WERI-Rb-1 (cell line): ENCODE data around the gene TSGA10IP.

Experiments used
- DNase-seq: peaks from one replicate; pipeline ENCODE4 v3.0.0-alpha.2; 2020
- H3K27ac ChIP-seq: fragments of 250-450 bp; sonication (Bioruptor Pico); 2 replicates; pipeline ENCODE4 v1.5.1; 2020; ENCODE audit warnings: mild to moderate bottlenecking, moderate library complexity
- H3K27me3 ChIP-seq: fragments of 250-450 bp; sonication (Bioruptor Pico); 2 replicates; pipeline ENCODE4 v1.5.1; 2021; ENCODE audit warnings: mild to moderate bottlenecking, low read depth, moderate library complexity; ENCODE audit not compliant: insufficient read depth, severe bottlenecking
- H3K36me3 ChIP-seq: fragments of 250-450 bp; sonication (Bioruptor Pico); 2 replicates; pipeline ENCODE4 v1.5.1; 2020; ENCODE audit warnings: mild to moderate bottlenecking, moderate library complexity
- H3K4me3 ChIP-seq: 2 replicates; pipeline ENCODE4 v1.5.1; 2011; ENCODE audit warnings: low read depth, mild to moderate bottlenecking, control low read depth, low read length
- H3K9me3 ChIP-seq: fragments of 250-450 bp; sonication (Bioruptor Pico); 2 replicates; pipeline ENCODE4 v1.5.1; 2021; ENCODE audit warnings: mild to moderate bottlenecking, moderate library complexity; ENCODE audit not compliant: severe bottlenecking
- CTCF ChIP-seq: IDR thresholded peaks from 2 replicates; pipeline ENCODE4 v1.5.1; 2011; ENCODE audit warnings: low read depth, mild to moderate bottlenecking, control low read depth, inconsistent platforms, low read length

Gene TSGA10IP

GRCh38 chr11:65968600-65969482, 23.6 kb downstream of the TSGA10IP start:
- H3K36me3 ChIP-seq: peaks cover 67% of the 10 kb centered on the region
- no peak for DNase-seq

GRCh38 chr11:65972116-65972515, 26.8 kb downstream of the TSGA10IP start:
- no peak for DNase-seq
- peaks cover 44% of the 10 kb centered on the region for H3K36me3 ChIP-seq
- no peak overlapping the region for H3K4me3 ChIP-seq
- H3K9me3 ChIP-seq: no peaks in the 10 kb centered on the region
- no peak for TF ChIP-seq CTCF
- no peak overlapping the region for H3K27ac ChIP-seq
- H3K27me3 ChIP-seq: no peaks in the 10 kb centered on the region

More at GRCh38 chr11:65968600-65969482, 23.6 kb downstream of the TSGA10IP start:
- H3K27me3 ChIP-seq: no peaks in the 10 kb centered on the region
- no peak overlapping the region for H3K4me3 ChIP-seq
- TF ChIP-seq CTCF: no peak
- no peaks in the 10 kb centered on the region for H3K9me3 ChIP-seq
- no peak overlapping the region for H3K27ac ChIP-seq

- DNase-seq: no peak
- TF ChIP-seq CTCF: no peak
- no peaks in the 10 kb centered on the region for H3K27me3 ChIP-seq
- no peaks in the 10 kb centered on the region for H3K9me3 ChIP-seq
- H3K36me3 ChIP-seq: peaks cover 48% of the 10 kb centered on the region
- no peak overlapping the region for H3K4me3 ChIP-seq
- H3K27ac ChIP-seq: no peak overlapping the region
These were observed 28.3 kb downstream of the TSGA10IP start for GRCh38 chr11:65973439-65974110.

- DNase-seq: no peak
- Histone ChIP-seq H3K27me3 (no peaks in the 10 kb centered on the region), H3K27ac (no peak overlapping the region), H3K4me3 (no peak overlapping the region), H3K9me3 (no peaks in the 10 kb centered on the region), H3K36me3 (peaks cover 42% of the 10 kb centered on the region)
- no peak for TF ChIP-seq CTCF
These were observed 30.5 kb downstream of the TSGA10IP start for GRCh38 chr11:65975771-65976170.

GRCh38 chr11:65976216-65977176, 31.2 kb downstream of the TSGA10IP start:
- H3K27ac ChIP-seq: no peak overlapping the region
- no peak for DNase-seq
- no peaks in the 10 kb centered on the region for H3K9me3 ChIP-seq
- peaks cover 42% of the 10 kb centered on the region for H3K36me3 ChIP-seq
- H3K27me3 ChIP-seq: no peaks in the 10 kb centered on the region
- TF ChIP-seq CTCF: no peak
- H3K4me3 ChIP-seq: no peak overlapping the region
